Panc1 (cell line): ENCODE measurements around the gene MIF4GD. TPM values are rescaled to one million over a fixed set of nuclear protein-coding genes. Genes with fewer than 3 reads are reported as not detected.

Experiments used
- ATAC-seq: fragments of 200-7000 bp; cut with Tn5 transposase; 2 replicates; pipeline ENCODE4 v1.9.1; 2020; ENCODE audit warnings: mild to moderate bottlenecking, moderate library complexity
- BruUV-seq: library from RNA; stranded (reverse); fragments of 400-500 nt; replicated peaks from 2 replicates; lab custom pipeline; 2021; lab: Mats Ljungman, UMichigan
- CTCF ChIA-PET: fragments of 300-600 bp; sonication (Branson Sonifier 250); formaldehyde crosslinking; loops from one replicate; lab custom pipeline; 2022; ENCODE audit warnings: antibody characterized with exemption; lab: Charles Lee
- POLR2A ChIA-PET: fragments of 300-600 bp; sonication (Branson Sonifier 250); formaldehyde crosslinking; loops from one replicate; lab custom pipeline; 2022; ENCODE audit warnings: antibody characterized with exemption; lab: Charles Lee
- DNase-seq: peaks from one replicate; pipeline ENCODE4 v3.0.0-alpha.2; 2010; ENCODE audit warnings: low read depth, low spot score
- H3K27ac ChIP-seq: 2 replicates; pipeline ENCODE4 v1.5.1; 2011; ENCODE audit warnings: mild to moderate bottlenecking, low read length, inconsistent platforms
- H3K27me3 ChIP-seq: fragments of 200-500 bp; sonication (Bioruptor generic); 2 replicates; pipeline ENCODE4 v1.6.0; 2014; ENCODE audit warnings: low read length, inconsistent platforms; ENCODE audit not compliant: control insufficient read depth, insufficient read depth
- H3K36me3 ChIP-seq: fragments of 200-500 bp; sonication (Bioruptor generic); 2 replicates; pipeline ENCODE4 v1.5.1; 2014; ENCODE audit warnings: inconsistent platforms, mild to moderate bottlenecking, low read length, moderate library complexity; ENCODE audit not compliant: control insufficient read depth, insufficient read depth
- H3K4me1 ChIP-seq: 2 replicates; pipeline ENCODE4 v1.5.1; 2011; ENCODE audit warnings: inconsistent platforms, mild to moderate bottlenecking, low read length, moderate library complexity; ENCODE audit not compliant: control insufficient read depth, insufficient read depth
- H3K4me3 ChIP-seq, 2 experiments: 2 replicates each; pipeline ENCODE4 v1.5.1; 2011 to 2012; ENCODE audit warnings: low read depth in 2 of 2, low read length in 2 of 2, mild to moderate bottlenecking in 2 of 2, inconsistent platforms in 1 of 2, moderate library complexity in 1 of 2
- H3K9me3 ChIP-seq: fragments of 200-500 bp; sonication (Bioruptor generic); 2 replicates; pipeline ENCODE4 v1.5.1; 2014; ENCODE audit warnings: low read depth, mild to moderate bottlenecking, inconsistent platforms, low read length, moderate library complexity; ENCODE audit not compliant: control insufficient read depth, insufficient read depth
- CTCF ChIP-seq: fragments of 450-650 bp; IDR thresholded peaks from 2 replicates; pipeline ENCODE4 v1.5.1; 2017; ENCODE audit warnings: mild to moderate bottlenecking
- POLR2AphosphoS5 ChIP-seq: IDR thresholded peaks from 2 replicates; pipeline ENCODE4 v1.6.1; 2012; ENCODE audit warnings: mild to moderate bottlenecking, low read depth, low read length, moderate library complexity
- SIN3A ChIP-seq: IDR thresholded peaks from 2 replicates; pipeline ENCODE4 v1.6.1; 2012; ENCODE audit warnings: low read depth, mild to moderate bottlenecking, low read length, moderate library complexity, borderline replicate concordance; ENCODE audit not compliant: insufficient read depth
- TCF7L2 ChIP-seq: IDR thresholded peaks from 2 replicates; pipeline ENCODE4 v1.6.1; 2011; ENCODE audit warnings: mild to moderate bottlenecking, low read depth, low read length, inconsistent platforms
- in situ Hi-C: cut with HindIII; loops from 2 replicates; pipeline ENCODE4 v1.10.0; 2016; ENCODE audit warnings: low sequenced_read_pairs, low pct_unique_long_range_greater_than_20kb
- intact Hi-C: fragments of 100-400 bp; cut with micrococcal nuclease; formaldehyde crosslinking; loops from one replicate; pipeline ENCODE4 v1.10.0; 2022; ENCODE audit not compliant: unreplicated experiment
- total RNA-seq: library from RNA; stranded (reverse); gene quantifications from one replicate; pipeline ENCODE4 v1.2.1, GENCODE V29; 2021; ENCODE audit not compliant: unreplicated experiment
- TF ChIP-seq, protein P1 (sequence below), 2 experiments: IDR thresholded peaks; 2 replicates each; pipeline ENCODE4 v1.6.1; 2011 to 2012; ENCODE audit warnings: low read depth in 2 of 2, control low read depth in 1 of 2, low read length in 1 of 2, mild to moderate bottlenecking in 1 of 2, moderate library complexity in 1 of 2; ENCODE audit not compliant: insufficient read depth in 1 of 2

MIF4GD gene
- total RNA-seq, 1 experiment from 2014 or later, result 34.4 TPM

DNA sequence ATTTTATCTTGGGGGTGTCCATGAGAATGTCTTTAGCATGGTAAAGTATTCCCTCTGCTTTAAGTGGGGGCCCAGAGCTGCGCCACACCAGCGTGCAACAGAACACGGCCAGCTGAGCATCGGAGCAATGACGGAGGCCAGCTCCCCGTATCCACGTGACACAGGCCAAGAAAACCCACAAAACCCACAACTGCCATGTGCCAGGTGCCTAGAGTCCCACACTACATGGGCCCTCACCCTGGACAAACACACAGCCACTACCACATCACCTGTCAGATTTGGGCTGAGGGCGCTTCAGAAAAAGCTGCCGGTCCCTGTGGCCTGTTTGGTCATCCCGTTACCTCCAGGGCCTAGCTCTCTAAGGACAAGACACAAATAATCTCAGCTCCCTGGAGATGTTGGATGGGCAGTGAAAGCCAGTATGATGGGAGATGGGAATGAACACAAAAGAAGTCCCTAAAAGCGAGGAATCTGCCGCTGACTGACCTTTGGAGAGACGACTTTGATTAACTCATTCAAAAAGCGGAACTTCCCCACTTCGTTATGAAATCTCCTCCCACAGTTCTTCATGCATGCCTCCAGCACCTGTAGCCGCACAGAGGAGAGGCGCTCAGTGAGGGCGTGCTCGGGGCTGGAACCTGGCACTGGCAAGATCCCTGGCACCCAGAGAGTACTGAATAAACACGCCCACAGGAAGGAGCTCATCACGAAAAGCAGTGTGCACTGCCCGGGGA lies 26.7 kb downstream of the MIF4GD start:
- Histone ChIP-seq H3K27ac (no peak overlapping the region), H3K9me3 (no peaks in the 10 kb centered on the region), H3K27me3 (no peaks in the 10 kb centered on the region), H3K36me3 (peaks cover 6% of the 10 kb centered on the region), H3K4me1 (no peaks in the 10 kb centered on the region), H3K4me3 (no peak overlapping the region)
- POLR2A ChIA-PET, result interaction anchor here (0.7 kb wide), 1 partner anchor 113 kb away, joined by 3 read pairs; the partner anchor contains the start of gene NT5C
- intact Hi-C loops, result no loop called here
- in situ Hi-C loops, result no loop called here
- ATAC-seq (no peak), DNase-seq (no peak)
- CTCF ChIA-PET, result no interaction called here
- BruUV-seq, result no TSS peak
- TF ChIP-seq SIN3A (no peak), CTCF (no peak), POLR2AphosphoS5 (no peak), TCF7L2 (no peak)
- TF ChIP-seq, protein P1, sequence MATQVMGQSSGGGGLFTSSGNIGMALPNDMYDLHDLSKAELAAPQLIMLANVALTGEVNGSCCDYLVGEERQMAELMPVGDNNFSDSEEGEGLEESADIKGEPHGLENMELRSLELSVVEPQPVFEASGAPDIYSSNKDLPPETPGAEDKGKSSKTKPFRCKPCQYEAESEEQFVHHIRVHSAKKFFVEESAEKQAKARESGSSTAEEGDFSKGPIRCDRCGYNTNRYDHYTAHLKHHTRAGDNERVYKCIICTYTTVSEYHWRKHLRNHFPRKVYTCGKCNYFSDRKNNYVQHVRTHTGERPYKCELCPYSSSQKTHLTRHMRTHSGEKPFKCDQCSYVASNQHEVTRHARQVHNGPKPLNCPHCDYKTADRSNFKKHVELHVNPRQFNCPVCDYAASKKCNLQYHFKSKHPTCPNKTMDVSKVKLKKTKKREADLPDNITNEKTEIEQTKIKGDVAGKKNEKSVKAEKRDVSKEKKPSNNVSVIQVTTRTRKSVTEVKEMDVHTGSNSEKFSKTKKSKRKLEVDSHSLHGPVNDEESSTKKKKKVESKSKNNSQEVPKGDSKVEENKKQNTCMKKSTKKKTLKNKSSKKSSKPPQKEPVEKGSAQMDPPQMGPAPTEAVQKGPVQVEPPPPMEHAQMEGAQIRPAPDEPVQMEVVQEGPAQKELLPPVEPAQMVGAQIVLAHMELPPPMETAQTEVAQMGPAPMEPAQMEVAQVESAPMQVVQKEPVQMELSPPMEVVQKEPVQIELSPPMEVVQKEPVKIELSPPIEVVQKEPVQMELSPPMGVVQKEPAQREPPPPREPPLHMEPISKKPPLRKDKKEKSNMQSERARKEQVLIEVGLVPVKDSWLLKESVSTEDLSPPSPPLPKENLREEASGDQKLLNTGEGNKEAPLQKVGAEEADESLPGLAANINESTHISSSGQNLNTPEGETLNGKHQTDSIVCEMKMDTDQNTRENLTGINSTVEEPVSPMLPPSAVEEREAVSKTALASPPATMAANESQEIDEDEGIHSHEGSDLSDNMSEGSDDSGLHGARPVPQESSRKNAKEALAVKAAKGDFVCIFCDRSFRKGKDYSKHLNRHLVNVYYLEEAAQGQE (IDR thresholded peaks at IDR 0.05; ENCODE audit: insufficient read depth in 1 of 2, low read depth in 2 of 2, low read length in 1 of 2), result no peak

GRCh38 chr17:75242461-75243042 lies 28.5 kb downstream of the MIF4GD start:
- BruUV-seq, result no TSS peak
- intact Hi-C loops (no loop called here), in situ Hi-C loops (no loop called here)
- Histone ChIP-seq H3K27ac (no peak overlapping the region), H3K9me3 (no peaks in the 10 kb centered on the region), H3K4me1 (0 out of 2 replicates have a peak, but pooled peaks cover 3% of the 10 kb centered on the region), H3K27me3 (no peaks in the 10 kb centered on the region), H3K36me3 (peaks cover 8% of the 10 kb centered on the region), H3K4me3 (no peak overlapping the region)
- CTCF ChIA-PET, result no interaction called here
- POLR2A ChIA-PET, result no interaction called here
- ATAC-seq, result no peak
- no peak for TF ChIP-seq TCF7L2
- no peak for TF ChIP-seq SIN3A
- TF ChIP-seq CTCF, result no peak
- TF ChIP-seq, protein P1 (IDR thresholded peaks at IDR 0.05; ENCODE audit: insufficient read depth in 1 of 2, low read depth in 2 of 2, low read length in 1 of 2), result no peak
- no peak for TF ChIP-seq POLR2AphosphoS5
- no peak for DNase-seq
